ENCODE data around the gene GPR108.
"Not testable (repeated sequence)": the region's sequence is repeated elsewhere in the genome, so short reads cannot be mapped to it uniquely, and the experiment has no call there.

GPR108 gene

DNA sequence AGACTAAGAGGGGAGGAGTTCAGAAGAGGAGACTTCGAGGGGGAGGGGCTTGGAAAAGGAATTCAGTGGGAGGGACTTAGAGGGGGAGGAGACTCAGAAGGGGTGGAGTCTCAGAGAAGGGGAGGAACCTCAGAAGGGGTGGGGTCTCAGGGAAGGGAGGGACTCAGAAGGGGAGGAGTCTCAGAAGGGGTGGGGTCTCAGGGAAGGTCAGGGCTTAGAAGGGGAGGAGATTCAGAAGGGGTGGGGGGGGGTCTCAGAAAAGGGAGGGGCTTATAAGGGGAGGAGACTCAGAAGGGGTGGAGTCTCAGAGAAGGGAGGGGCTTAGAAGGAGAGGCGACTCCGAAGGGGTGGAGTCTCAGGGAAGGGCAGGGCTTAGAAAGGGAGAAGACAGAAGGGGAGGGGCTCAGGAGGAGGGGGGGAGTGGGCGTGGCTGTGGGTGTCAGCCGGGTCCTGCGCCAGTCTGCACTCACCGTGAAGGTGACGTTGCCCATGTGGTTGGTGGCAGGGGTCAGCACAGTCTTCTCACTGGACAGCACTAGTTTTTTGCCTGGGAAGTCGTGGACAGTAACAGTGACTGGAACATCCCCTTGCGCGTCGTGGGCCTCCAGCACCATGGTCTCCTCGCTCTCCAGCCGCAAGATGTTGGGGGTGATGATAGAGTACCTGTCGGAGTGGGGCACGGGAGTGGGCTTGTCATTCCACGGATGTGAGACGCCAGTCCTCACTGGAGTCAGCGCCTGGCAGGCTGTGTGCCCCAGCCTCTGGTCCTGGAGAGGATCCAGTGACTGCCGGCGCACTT, 18.4 kb downstream of the GPR108 start:
- DNase-seq: no peak

DNA sequence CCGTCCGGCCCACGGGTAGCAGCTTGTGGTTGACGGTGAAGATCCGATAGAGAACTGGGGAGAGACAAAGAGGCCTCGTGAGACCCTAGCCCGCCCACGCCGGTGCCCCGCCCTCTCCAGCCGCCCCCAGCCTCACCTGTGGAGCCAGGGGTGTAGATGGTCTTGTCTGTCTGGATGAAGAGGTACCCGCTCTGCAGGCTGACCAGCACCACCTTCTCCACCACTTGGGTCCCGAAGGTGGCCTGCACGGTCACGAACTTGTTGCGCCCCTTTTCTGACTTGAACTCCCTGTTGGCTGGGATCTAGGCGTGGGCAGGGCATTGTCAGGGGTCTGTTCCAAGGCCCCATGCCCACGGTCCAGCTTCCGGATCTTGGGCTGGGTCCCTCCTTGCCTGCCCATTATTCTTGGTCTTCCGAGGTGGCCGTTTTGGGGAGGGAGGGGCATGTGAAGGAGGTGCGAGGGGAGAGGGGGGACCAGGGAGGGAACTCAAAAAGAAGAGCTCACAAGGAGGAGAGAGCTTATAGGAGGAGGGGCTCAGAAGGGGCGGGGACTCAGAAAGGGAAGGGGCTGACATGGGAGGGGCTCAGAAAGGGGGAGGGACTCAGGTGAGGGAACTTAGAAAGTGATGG, 19.2 kb downstream of the GPR108 start:
- DNase-seq: no peak

GRCh38 chr19:6717441-6717971, 19.9 kb downstream of the GPR108 start:
- DNase-seq: no peak

DNA sequence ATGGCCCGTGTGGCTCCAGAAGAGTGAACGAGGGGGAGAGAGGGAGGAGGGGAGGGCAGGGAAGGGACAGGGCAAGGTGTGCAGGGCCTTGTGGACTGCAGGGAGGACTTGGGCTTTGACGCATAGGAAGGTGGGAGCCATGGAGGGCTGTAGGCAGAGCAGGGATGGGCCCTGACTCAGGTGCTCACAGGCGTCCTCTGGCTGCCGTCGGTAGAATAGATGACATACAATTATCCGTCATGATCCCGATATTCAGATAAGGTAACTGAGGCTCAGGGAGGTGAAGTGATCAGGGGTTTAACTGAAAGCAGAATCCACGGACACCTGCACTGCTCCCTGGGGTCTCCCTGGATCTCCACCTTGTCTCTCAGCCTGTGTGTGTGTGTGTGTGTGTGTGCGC, 20.3 kb downstream of the GPR108 start:
- DNase-seq: no peak

- no peak for DNase-seq
These were observed 20.8 kb downstream of the GPR108 start for GRCh38 chr19:6716610-6716970.

DNA sequence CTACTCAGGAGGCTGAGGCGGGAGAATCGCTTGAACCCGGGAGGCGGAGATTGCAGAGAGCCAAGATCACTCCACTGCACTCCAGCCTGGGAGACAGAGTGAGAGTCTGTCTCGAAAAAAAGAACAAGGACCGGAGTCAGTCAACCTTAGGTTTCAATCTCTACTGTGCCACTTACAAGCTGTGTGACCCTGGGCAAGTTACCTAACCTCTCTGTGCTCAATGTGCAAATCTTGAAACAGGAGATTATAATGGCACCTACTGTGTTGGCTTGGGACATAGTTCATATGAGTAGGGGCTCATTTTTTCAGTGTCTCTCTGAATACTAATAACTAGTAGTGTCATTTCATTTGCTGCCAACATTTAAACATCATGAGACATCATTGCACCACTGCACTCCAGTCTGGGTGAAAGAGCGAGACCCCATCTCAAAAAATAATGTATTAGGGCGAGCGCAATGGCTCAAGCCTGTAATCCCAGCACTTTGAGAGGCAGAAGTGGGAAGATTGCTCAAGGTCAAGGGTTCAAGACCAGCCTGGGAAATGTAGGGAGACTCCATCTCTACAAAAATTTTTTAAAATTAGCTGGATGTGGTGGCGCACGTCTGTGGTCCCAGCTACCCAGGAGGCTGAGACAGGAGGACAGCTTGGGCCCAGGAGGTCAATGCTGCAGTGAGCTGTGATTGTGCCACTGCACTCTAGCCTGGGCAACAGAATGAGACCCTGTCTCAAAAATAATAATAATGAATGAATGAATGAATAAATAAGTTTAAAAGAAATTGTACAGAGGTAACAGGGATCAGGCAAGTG, 22.4 kb downstream of the GPR108 start:
- no peak for DNase-seq

DNA sequence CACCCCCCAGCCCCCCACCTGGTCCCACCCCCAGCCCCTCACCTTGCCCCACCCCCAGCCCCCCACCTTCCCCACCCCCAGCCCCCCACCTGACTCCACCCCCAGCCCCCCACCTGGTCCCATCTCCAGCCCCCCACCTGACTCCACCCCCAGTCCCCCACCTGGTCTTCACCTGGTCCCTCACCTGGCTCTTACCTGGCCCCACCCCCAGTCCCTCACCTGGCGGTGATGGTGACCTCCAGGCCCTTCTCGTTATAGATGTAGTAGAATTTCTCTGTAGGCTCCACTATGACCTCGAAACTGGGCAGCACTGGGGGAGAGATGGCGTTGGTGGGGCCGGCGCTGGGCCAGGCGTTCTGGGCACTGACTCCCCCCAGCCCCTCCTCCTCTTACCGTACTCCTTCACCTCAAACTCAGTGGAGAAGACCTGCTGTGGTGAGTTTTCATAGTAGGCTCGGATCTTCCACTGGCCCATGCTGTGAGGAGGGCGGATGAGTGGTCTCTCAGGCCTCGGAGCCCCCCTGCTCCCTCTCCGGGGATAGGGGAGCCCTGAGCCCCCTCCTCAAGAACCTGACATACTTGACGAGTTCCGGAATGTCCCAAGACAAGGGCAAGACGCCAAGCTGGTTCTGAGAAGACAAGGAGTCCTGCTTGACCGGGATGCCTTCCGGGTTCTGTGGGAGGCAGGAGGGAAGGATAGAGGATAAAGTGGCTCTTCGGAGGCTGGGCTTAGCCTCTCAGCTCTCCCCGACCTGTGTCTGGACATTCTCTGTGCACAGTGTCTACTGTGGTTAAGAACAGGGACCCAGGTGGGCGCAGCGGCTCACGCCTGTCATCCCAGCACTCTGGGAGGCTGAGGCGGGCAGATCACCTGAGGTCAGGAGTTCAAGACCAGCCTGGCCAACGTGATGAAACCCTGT, 23.3 kb downstream of the GPR108 start:
- no peak for DNase-seq

GRCh38 chr19:6712692-6713670, 24.4 kb downstream of the GPR108 start:
- DNase-seq: no peak

DNA sequence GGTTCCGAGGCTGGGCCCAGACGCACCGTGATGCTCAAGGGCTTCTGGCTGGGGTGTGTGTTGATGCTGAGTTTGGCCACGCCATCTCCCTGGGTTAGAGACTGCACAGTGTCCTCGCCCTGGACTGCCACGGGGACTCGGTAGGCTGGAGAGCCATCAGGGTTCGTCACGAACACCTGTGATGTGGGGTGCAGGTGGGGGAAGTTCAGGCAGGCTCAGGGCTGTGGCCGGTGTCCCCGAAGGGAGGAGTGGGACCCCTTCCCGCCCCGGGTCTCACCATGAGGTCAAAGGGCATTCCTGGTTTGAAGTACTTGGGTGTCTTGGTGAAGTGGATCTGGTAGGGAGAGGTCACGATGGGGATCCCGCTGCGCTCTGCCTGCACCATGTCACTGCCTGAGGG, 25.1 kb downstream of the GPR108 start:
- no peak for DNase-seq

DNA sequence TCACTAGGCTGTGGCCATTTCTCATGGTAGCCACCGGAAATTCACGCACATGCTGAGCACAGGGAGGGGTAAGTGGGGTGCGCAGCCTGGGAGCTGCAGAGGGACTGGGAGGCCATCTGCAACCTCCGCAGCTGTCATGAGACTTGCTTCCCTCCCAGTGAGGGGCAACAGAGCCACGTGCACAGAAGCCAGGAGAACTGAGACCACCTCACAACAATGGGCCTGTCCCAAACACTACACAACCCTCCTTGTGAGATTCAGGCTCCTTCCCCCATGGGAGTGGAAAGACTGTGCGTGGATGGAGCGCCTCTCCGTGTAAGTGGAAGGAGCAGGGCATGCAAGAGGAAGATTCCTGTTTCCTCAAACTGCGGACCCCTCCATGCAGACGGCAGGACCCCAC, 25.8 kb downstream of the GPR108 start:
- no peak for DNase-seq

DNA sequence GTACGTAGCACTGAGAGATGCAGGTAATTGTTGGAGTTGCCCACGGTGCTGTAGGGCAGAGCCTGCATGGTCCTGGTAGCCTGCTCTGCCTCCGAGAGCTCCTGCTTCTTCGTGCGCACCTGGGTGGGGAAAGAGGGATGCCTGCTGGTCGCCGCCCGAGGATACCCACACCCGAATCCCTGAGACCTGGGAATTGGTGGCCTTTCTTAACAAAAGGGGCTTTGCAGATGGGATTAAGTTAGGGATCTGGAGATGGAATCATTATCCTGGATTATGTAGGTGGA, 26.4 kb downstream of the GPR108 start:
- DNase-seq: no peak

DNA sequence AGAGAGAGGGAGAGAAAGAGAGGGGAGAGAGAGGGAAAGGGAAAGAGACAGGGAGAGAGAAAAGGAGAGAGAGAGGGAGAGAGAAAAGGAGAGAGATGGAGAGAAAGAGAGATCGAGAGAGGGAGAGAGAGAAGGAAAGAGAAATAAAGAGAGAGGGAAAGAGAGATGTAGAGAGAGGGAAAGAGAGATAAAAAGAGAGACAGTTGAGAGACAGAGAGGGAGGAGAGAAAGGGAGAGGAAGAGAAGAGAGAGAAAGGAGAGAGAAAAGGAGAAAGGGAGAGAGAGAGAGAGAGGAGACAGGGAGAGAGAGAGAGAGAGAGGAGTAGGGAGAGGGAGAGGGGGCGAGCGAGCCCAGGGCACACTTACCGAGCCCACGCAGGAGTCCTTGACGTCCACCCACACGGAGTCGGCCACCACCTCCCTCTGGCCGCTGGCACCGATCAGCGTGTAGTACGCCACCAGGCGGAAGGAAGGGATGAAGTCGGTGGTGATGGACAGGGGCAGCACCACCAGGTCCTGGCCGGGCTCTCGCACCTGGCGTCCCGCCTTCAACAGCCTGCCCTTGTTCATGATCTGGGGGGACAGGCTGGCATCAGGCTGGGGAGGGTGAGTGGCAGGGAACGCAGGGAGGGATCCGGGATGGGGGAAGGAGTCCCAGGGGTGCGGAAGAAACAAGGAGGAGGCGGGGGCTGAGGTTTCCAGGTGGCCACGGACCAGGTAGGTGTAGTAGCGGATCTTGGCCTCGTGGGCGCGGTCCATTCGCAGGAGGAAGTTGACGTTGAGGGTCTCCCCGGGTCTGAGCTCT, 26.9 kb downstream of the GPR108 start:
- no peak for DNase-seq

DNA sequence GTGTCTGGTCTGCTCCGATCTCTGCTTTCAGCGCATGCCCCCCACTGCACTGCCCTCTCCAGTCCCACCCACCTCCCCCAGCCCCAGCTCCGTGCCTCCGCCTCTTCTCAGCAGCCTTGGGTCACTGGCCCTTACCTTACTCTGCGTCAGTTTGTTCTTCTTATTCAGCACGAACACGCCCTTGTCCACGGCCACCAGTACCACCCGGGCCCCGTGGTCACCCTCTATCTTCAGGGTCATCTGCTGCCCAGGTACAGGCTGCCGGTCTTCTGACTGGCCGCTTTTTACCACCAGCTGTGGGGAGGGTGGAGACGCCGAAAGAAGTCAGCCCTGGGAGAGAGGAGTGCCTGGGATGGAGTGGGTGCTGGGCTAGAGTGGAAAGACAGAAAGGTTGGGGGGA, 27.8 kb downstream of the GPR108 start:
- DNase-seq: no peak

DNA sequence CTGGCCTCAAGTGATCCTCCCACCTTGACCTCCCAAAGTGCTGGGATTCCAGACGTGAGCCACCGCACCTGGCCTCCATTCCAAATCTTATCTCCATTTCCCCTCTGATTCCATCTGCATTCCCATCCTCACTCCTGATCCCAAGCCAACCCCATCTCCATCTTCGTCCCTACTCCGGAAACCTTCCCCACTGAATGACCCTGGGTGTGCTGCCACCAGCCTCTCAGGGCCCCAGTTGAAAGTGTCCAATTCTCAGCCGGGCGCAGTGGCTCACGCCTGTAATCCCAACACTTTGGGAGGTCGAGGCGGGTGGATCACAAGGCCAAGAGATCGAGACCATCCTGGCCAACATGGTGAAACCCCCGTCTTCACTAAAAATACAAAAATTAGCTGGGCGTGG, 28.5 kb downstream of the GPR108 start:
- DNase-seq: not testable (repeated sequence)

- no peak for DNase-seq
These were observed 29.0 kb downstream of the GPR108 start for GRCh38 chr19:6708346-6708745.

DNA sequence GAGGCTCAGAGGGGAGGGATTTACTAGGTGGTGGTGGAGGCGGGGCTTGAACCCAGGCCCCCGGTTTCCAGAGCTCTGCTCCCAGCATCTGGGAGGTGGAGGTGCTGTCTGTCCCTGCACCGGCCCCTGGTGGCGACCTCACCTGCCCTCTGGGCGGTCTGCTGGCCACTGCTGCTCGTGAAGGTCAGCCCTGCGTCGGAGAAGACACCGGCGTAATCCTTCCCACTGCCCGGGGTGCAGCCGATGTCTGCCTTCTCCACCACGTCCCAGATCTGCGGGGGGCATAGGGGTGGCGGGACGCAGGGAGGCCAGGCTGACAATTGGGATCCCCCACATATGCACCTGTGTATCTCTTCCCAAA, 29.7 kb downstream of the GPR108 start:
- no peak for DNase-seq

DNA sequence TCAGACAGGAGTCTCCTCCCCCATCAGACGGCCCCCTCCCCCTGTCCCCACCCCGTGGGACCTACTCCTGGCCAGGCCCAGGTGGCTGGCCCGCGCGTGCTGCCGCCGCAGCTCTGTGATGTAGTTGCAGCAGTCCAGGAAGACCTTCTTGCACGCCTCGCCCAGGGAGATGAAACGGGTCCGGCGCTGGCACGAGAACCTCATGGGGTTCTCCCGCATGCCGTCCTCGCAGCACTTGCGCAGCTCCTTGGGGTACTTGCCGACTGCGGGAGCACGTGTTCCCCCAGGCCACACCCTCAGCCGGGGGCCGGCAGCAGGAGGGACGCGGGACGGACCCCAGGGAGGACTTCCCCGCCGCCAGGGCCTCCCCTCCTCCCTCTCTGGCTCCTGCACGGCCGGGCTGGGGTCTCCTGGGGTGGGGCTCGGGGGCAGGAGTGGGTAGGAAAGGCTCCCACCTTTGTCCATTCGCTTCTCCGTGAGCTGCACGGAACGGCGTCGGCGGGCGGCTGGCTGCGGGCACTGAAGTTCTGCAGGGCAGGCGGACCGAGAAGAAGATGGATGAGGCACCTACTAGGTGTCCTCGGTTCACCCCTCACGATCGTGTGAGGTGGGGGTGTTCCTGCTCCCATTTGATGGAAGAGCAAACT, 30.2 kb downstream of the GPR108 start:
- no peak for DNase-seq

DNA sequence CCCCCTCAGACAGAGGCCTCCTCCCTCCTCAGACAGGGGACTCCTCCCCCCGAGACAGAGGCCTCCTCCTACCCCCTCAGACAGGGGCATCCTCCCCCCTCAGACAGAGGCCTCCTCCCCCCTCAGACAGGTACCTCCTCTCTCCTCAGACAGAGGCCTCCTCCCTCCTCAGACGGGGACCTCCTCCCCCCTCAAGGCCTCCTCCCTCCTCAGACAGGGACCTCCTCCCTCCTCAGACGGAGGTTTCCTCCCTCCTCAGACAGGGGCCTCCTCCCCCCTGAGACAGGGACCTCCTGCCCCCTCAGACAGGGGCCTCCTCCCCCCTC, 30.8 kb downstream of the GPR108 start:
- no peak for DNase-seq

DNA sequence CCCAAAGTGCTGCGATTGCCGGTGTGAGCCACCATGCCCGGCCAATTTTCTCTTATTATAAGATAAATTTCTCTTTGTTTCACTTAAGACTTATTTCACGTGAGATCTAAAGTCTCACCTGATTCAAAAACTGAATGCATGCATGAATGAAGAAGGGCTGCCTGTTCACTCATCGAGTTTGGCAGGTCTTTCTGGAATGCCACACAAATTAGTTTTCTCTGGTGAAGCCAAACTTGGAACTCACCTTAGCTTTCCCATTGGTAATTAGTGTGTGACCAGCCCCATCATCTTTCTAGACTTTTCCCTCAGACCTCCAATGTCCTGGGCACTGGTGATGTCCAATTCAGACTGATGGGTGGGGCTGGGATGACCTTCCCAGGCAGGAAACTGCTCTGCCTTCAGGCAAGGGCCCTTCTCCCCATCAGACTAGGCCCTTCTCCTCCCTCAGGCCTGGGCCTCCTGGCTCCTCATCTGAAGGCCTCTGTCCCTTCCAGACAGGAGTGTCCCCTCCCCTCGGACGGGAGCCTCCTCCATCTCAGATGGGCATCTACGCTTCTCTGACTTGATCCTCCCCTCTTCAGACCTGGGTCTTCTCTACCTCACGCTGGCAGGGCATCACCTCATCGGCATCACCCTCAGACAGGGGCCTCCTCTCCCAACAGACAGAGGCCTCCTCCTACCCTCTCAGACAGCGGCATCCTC, 31.3 kb downstream of the GPR108 start:
- no peak for DNase-seq
